SK-N-MC (cell line): ENCODE data around the gene GK.

Experiments
- EZH2 ChIP-seq: fragments of 200-600 bp; sonication (generic); IDR thresholded peaks from one replicate; pipeline ENCODE4 v1.6.1; 2017; ENCODE audit warnings: antibody characterized with exemption
- POLR2AphosphoS5 ChIP-seq: IDR thresholded peaks from 2 replicates; pipeline ENCODE4 v1.6.1; 2012; ENCODE audit warnings: mild to moderate bottlenecking, low read depth, low read length, borderline replicate concordance

DNA sequence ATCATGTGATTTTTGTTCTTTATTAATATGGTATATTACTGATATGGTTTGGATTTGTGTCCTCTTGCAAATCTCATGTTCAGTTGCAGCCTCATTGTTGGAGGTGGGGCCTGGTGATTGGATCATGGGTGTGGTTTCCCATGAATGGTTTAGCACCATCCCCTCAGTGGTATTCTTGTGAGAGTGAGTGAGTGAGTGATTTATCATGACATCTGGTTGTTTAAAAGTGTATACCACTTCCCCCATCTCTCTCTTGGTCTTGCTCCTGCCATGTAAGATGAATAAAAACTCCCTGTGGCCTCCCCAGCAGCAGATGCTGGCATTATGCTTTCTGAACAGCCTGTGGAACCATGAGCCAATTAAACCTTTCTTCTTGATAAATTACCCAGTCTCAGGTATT, 124.4 kb downstream of the GK start:
- TF ChIP-seq EZH2 (no peak), POLR2AphosphoS5 (no peak)
